Activated T-cell treated with anti-CD3 and anti-CD28 coated beads for 48 hours (primary cell): ENCODE data around the gene CEP41.

Experiments
- DNase-seq: peaks from one replicate; pipeline ENCODE4 v3.0.0-alpha.2; 2020; ENCODE audit warnings: low read depth

Gene CEP41

GRCh38 chr7:130440527-130441365 is at the start of gene CEP41:
Gene CEP41 (minus strand): TSS chr7:130441016. CDS start chr7:130440966, 50 bp downstream.
- peak; percentile 93 for DNase-seq

GRCh38 chr7:130490311-130490791 is 49.5 kb upstream of the CEP41 start:
- no peak for DNase-seq

- no peak for DNase-seq
Observed at GRCh38 chr7:130489140-130489983, 48.5 kb upstream of the CEP41 start.

GRCh38 chr7:130488392-130489139 is 47.8 kb upstream of the CEP41 start:
- no peak for DNase-seq

- DNase-seq: no peak
Observed at GRCh38 chr7:130486954-130487436, 46.2 kb upstream of the CEP41 start.

GRCh38 chr7:130486114-130486953 is 45.5 kb upstream of the CEP41 start:
- DNase-seq: peak; percentile 47

- no peak for DNase-seq
Observed at GRCh38 chr7:130485734-130486113, 44.9 kb upstream of the CEP41 start.

GRCh38 chr7:130483031-130483430 is 42.2 kb upstream of the CEP41 start:
- DNase-seq: no peak

- no peak for DNase-seq
Observed at GRCh38 chr7:130481898-130482297, 41.1 kb upstream of the CEP41 start.

GRCh38 chr7:130479716-130480400 is 39.0 kb upstream of the CEP41 start:
- no peak for DNase-seq

- no peak for DNase-seq
Observed at GRCh38 chr7:130478991-130479390, 38.2 kb upstream of the CEP41 start.

- no peak for DNase-seq
Observed at GRCh38 chr7:130476297-130477150, 35.7 kb upstream of the CEP41 start.

- no peak for DNase-seq
Observed at GRCh38 chr7:130475776-130476175, 35.0 kb upstream of the CEP41 start.

GRCh38 chr7:130473876-130474275 is 33.1 kb upstream of the CEP41 start:
- no peak for DNase-seq

- no peak for DNase-seq
Observed at GRCh38 chr7:130473289-130473688, 32.5 kb upstream of the CEP41 start.

- no peak for DNase-seq
Observed at GRCh38 chr7:130471974-130472373, 31.2 kb upstream of the CEP41 start.

- no peak for DNase-seq
Observed at GRCh38 chr7:130468612-130469011, 27.8 kb upstream of the CEP41 start.

- no peak for DNase-seq
Observed at GRCh38 chr7:130463553-130464434, 23.0 kb upstream of the CEP41 start.

- DNase-seq: no peak
Observed at GRCh38 chr7:130461272-130461671, 20.5 kb upstream of the CEP41 start.
